ENCODE data around the gene TUBGCP3. TPM values are rescaled to one million over a fixed set of nuclear protein-coding genes. Genes with fewer than 3 reads are reported as not detected.

Gene TUBGCP3
- total and polyA plus RNA-seq, 9 donors: 19.4 to 58.0 (median 29.5) TPM

DNA sequence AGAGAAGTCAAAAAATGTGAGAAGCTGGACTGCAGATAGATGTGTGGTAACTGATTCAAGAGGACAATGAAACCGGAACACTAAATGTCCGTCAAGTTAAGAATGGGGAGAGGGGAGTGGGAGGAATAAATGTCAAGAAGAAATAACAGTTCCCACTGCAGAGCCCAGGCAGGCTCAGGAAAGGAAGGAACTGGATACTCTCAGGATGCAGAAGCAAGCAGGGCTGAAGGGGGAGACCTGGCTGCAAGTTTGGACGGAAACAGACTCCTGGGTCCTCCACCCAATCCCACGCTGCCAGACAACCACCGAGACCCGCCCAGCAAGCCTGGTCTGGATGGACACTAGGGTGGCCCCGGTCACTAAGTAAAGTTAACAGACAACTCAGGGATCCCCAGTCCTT, 18.1 kb downstream of the TUBGCP3 start:
- Histone ChIP-seq H3K4me1 (ENCODE audit: insufficient read depth) (peaks cover 19% of the 10 kb centered on the region), H3K9me3 (no peaks in the 10 kb centered on the region), H3K27ac (no peak overlapping the region), H3K4me3 (no peak overlapping the region), H3K27me3 (no peaks in the 10 kb centered on the region), H3K36me3 (no peaks in the 10 kb centered on the region)
- DNase-seq: no peak
- TF ChIP-seq, protein P1, sequence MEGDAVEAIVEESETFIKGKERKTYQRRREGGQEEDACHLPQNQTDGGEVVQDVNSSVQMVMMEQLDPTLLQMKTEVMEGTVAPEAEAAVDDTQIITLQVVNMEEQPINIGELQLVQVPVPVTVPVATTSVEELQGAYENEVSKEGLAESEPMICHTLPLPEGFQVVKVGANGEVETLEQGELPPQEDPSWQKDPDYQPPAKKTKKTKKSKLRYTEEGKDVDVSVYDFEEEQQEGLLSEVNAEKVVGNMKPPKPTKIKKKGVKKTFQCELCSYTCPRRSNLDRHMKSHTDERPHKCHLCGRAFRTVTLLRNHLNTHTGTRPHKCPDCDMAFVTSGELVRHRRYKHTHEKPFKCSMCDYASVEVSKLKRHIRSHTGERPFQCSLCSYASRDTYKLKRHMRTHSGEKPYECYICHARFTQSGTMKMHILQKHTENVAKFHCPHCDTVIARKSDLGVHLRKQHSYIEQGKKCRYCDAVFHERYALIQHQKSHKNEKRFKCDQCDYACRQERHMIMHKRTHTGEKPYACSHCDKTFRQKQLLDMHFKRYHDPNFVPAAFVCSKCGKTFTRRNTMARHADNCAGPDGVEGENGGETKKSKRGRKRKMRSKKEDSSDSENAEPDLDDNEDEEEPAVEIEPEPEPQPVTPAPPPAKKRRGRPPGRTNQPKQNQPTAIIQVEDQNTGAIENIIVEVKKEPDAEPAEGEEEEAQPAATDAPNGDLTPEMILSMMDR (IDR thresholded peaks at IDR 0.05): no peak
- TF ChIP-seq POLR2A (IDR thresholded peaks at IDR 0.05): no peak
- TF ChIP-seq EP300 (IDR thresholded peaks at IDR 0.05): no peak
- WGBS, 3 donors: 88 to 90% (median 89%) methylated on average over 7 of the region's 7 CpGs
- intact Hi-C loops (cut with DNase I): no loop called here

DNA sequence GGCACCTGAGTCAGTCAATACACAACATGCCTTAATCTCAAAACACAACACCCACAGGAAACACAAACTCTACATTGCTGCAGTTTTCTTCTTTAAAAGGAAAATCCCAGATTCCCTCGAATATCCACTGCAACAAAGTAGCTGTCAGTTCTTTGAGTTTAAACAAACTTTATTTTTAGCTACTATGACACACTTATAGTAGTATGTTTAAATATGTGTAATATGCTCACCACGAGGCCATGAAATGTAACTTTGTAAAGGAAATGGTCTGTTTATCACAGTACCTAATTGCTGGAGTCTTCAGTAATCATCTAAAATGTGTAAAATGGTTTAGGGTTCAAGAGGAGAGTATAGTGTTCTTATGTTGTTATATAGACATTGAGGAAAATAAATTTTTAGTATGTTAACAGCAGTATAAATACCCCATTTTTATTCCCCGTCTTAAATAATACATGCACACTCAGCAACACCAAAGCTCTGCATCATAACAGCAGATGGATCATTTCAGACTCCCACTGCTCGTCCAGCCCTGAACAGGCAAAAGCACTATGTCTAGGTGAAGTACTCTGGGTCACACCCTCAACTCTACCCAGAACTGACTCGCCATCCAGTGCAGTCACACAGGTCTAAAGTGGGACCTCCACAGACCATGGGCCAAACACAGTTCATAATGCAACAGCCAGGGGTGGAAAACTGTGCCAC, 20.6 kb downstream of the TUBGCP3 start:
- peaks cover 7% of the 10 kb centered on the region for H3K4me1 ChIP-seq (ENCODE audit: insufficient read depth)
- TF ChIP-seq POLR2A (IDR thresholded peaks at IDR 0.05): no peak
- no peak for TF ChIP-seq EP300 (IDR thresholded peaks at IDR 0.05)
- TF ChIP-seq, protein P1 (IDR thresholded peaks at IDR 0.05): no peak
- intact Hi-C loops (cut with DNase I): no loop called here
- no peak overlapping the region for H3K4me3 ChIP-seq
- H3K36me3 ChIP-seq: no peaks in the 10 kb centered on the region
- 45 to 51% (median 47%) methylated on average over 5 of the region's 5 CpGs for WGBS, 3 donors
- H3K9me3 ChIP-seq: no peaks in the 10 kb centered on the region
- H3K27ac ChIP-seq: no peak overlapping the region
- no peaks in the 10 kb centered on the region for H3K27me3 ChIP-seq
- no peak for DNase-seq

DNA sequence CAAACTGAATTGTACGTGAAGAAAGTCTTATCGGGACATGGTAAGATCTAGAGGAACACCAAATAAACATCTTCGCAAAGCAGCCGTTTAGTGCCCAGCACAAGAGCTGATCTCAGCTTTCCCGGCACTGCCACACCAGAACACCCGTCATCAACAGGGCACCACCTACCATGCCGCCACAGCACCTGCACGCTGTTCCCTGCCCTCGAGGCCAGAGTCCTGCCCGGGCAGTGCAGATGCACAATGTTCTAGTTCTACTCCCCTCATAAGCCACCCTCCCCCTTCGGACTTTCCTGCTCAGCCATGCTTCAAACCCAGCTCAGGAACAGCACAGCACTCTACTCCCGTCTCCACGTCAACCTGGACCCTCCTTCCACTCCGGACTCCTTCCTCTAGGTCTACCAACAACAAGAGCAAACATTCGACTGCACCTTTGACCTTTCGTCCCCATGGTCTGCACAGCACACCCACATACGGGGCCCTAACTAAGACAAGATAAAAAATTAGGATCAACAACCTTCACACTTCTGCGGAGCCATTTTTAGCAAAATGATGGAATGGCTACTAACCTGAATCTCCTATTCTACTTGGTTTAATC, 25.1 kb downstream of the TUBGCP3 start:
- TF ChIP-seq, protein P1 (IDR thresholded peaks at IDR 0.05): no peak
- no peak for TF ChIP-seq POLR2A (IDR thresholded peaks at IDR 0.05)
- no peak for TF ChIP-seq EP300 (IDR thresholded peaks at IDR 0.05)
- Histone ChIP-seq H3K4me3 (no peak overlapping the region), H3K9me3 (no peaks in the 10 kb centered on the region), H3K27ac (no peak overlapping the region), H3K4me1 (ENCODE audit: insufficient read depth) (peaks cover 1% of the 10 kb centered on the region), H3K27me3 (no peaks in the 10 kb centered on the region), H3K36me3 (no peaks in the 10 kb centered on the region)
- 86 to 92% (median 88%) methylated on average over 18 of the region's 18 CpGs for WGBS, 3 donors
- intact Hi-C loops (cut with DNase I): no loop called here
- DNase-seq: no peak

DNA sequence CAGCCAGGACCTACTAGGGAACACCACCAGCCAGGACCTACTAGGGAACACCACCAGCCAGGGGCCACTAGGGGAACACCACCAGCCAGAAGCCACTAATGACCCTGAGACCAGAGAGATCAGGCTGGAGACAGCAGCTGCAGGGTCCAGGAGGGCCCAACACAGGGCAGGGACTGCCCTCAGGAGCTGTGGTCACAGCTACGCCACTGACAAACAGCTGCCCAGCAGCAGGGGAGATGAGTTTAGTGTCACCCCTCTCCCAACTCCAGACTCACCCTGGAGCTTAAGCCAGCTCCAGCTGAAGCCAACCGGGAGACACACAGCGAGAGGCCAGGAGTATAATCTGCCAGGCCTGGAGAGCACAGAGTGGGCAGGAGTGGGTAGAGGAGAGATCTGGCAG, 25.7 kb downstream of the TUBGCP3 start:
- Histone ChIP-seq H3K9me3 (no peaks in the 10 kb centered on the region), H3K4me1 (ENCODE audit: insufficient read depth) (peaks cover 1% of the 10 kb centered on the region), H3K27ac (no peak overlapping the region), H3K4me3 (no peak overlapping the region), H3K27me3 (no peaks in the 10 kb centered on the region), H3K36me3 (no peaks in the 10 kb centered on the region)
- DNase-seq: no peak
- 98 to 100% (median 100%) methylated on average over 2 to 3 of the region's 3 CpGs for WGBS, 3 donors
- TF ChIP-seq POLR2A (IDR thresholded peaks at IDR 0.05): no peak
- no peak for TF ChIP-seq EP300 (IDR thresholded peaks at IDR 0.05)
- intact Hi-C loops (cut with DNase I): no loop called here

DNA sequence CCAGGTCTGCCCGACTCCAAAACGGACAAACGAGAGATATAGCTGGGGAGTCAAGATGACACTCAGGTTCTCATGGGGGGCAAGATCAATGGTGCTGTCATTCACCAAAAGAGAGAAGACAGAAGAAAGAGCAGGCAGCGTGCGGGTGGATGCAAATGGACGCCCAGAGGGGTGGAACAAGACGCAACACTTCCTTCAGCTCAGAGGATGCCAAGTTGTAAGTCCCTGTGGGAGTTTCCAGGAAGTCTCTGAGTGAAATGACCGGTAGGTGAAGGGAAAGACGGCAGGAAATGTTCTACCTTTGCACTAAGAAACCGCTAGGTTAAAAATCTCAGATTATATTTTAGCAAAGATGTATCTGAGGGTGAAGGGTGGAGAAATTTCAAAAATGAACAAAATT, 26.5 kb downstream of the TUBGCP3 start:
- Histone ChIP-seq H3K36me3 (no peaks in the 10 kb centered on the region), H3K4me3 (no peak overlapping the region), H3K27ac (no peak overlapping the region), H3K9me3 (no peaks in the 10 kb centered on the region), H3K27me3 (no peaks in the 10 kb centered on the region), H3K4me1 (ENCODE audit: insufficient read depth) (no peaks in the 10 kb centered on the region)
- DNase-seq: no peak
- intact Hi-C loops (cut with DNase I): no loop called here
- 83 to 95% (median 88%) methylated on average over 10 of the region's 10 CpGs for WGBS, 3 donors
- no peak for TF ChIP-seq POLR2A (IDR thresholded peaks at IDR 0.05)
